SKM-1 treated with dmso at 0.1 percent for 144 hours (cell line): ENCODE measurements around the gene CTAG1A.
"Not testable (repeated sequence)": the region's sequence is repeated elsewhere in the genome, so short reads cannot be mapped to it uniquely, and the experiment has no call there.

ENCODE experiments used
- DNase-seq: peaks from one replicate; lab custom pipeline; 2025; ENCODE audit not compliant: unreplicated experiment; lab: John Stamatoyannopoulos, UW

CTAG1A gene

DNA sequence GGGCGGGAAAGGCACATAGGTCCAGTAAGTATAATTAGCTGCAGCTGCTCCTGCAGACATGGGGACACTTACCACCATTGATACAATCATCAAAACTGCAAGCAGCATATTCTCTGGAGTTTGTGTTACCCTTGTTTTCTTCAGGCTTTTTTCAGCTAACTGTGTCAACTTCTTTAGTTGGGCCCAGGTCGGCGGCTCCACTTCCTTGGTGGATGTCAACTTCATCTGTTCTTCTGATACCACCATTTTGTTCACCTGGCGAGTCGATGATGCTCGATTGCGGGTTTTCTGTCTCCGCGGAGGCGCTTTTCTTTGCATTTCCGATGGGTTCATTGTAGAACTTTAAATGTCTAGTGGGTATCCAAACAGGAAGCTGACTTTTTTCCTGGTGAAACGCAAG is 26.2 kb downstream of the CTAG1A start:
- not testable (repeated sequence) for DNase-seq

DNA sequence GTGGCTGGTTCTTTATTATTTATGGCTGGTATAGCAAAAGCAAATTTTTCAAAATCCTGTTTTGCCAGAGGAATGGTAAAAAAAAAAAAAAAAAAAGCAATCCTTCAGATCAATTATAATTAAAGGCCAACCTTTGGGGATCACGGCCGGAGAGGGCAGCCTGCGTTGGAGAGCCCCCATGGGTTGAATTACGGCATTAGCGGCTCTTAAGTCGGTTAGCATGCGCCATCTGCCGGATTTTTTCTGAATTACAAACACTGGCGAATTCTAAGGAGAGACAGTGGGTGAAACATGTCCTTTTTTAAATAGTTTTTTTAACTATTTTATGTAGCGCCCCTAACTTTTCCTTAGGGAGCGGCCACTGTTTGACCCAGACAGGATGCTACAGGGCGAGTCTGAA is 28.7 kb downstream of the CTAG1A start:
- not testable (repeated sequence) for DNase-seq

DNA sequence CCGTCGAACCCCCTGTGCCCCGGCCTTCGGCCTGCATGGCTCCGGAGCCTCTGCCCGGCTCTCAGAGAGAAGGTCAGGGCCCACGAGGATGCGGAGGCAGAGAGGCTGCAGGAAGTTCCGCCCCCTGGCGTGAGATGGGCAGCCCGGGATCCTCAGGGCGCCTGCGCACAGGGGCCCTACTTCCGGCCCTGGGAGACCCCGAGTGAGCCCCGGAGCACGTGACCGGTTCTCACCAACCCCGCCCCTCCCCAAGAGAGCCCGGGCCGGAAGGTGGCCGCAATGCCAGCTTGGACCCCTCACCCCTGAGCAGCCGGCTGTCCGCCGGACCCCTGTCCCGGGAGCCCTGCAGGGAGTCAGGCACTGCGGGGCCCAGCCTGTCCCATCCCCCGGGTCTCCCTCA is 34.2 kb downstream of the CTAG1A start, which contains the start of gene CTAG1B:
Gene CTAG1B (minus strand): TSS at position 101 of the 400 bp plus-strand sequence. CDS start 64 bp downstream, at position 37.
- DNase-seq, result not testable (repeated sequence)

DNA sequence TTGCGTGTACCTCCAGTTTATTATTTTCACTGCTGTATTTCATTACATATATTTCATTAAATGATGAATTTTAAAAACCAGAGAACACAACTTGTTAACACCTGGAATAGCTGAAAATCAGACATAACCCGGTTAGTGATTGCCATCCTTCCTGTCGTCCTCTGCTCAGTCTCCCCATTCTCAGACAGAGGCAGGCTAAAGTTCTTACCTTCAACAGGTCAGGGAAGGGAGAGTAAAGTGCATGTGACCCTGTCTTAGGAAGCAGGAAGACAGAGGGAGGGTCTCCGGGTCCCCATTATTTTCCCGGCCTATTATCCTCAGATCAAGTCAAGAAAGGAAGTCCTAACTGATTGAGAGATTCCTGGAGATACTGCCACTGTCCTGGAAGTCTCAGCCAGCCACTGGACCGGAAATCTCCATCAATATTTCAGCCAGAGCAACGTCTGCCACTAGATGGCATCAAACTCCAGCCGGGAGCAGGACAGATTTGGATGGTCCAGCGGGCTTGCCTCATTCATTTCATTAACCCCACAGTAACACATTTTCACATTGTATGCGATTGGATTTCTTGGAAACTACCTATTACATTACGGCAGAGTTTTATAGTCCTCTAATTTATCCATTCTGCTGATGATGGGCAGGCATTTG is 36.0 kb downstream of the CTAG1A start:
- not testable (repeated sequence) for DNase-seq

DNA sequence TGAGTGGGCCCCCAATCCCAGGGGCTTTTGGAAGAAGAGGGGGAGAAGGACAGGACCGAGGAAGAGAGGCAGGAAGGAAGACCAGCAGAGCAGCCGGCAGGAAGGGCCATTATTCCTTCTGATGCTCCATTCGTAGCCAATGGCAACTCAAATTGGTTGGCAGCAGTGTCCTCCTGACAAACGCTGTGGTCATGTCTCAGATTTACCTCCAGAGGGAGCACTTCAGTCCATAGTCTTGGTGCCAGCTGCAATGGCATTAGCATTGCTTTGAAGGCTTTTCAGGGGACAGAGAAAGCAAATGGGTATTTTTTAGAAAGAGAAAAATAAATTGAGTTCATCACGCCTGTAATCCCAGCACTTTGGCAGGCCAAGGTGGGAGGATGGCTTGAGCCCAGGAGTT is 44.0 kb downstream of the CTAG1A start:
- not testable (repeated sequence) for DNase-seq

DNA sequence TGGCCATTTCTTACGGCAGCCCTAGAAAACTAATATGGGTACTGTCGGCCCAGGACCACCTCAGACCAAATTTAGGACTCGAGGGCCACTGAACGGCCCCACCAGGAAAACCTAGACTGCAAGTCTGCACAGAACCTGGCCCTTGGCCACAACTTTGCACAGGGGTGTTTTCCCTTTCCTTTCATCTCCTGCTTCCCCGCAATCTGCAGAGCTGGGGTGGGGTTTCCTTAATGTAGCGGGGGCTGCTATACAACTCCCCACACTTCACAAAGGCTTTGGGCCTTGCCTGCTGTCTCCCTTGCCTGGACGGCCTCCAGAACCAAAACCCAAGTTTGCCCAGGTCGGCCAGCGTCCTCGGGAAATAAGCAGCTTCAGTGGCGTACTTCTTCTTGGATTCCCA is 46.0 kb downstream of the CTAG1A start:
- not testable (repeated sequence) for DNase-seq

DNA sequence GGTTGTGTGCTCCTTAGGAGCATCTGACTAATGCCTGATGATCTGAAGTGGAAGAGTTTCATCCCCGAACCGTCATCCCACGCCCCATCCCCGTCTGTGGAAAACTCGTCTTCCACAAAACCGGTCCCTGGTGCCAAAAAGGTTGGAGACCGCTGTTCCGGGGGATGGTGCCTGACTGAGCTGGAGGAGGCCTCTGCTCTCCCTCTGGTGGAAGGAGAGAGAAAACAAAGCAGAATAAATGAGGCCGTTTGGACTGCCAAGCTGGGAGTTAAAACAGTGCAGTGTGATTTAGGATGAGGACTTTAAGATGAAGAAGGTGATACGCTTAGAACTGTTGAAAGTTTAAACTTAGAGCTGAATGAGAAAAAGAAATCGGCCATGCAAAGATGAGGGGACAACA is 48.7 kb downstream of the CTAG1A start:
- DNase-seq, result not testable (repeated sequence)
